DOHH2 (cell line): ENCODE results near the gene SMCR8.

Source experiments
- EZH2phosphoT487 ChIP-seq: fragments of 200-600 bp; sonication (generic); IDR thresholded peaks from 2 replicates; pipeline ENCODE4 v1.6.1; 2017; ENCODE audit warnings: borderline replicate concordance, mild to moderate bottlenecking, antibody characterized with exemption, low read length, moderate library complexity, mixed read lengths
- TF ChIP-seq, protein P1 (sequence below): fragments of 200-600 bp; sonication (generic); IDR thresholded peaks from one replicate; pipeline ENCODE4 v1.5.1; 2014; ENCODE audit warnings: antibody characterized with exemption, mild to moderate bottlenecking, low read depth, low read length; ENCODE audit not compliant: poor library complexity, severe bottlenecking

DNA sequence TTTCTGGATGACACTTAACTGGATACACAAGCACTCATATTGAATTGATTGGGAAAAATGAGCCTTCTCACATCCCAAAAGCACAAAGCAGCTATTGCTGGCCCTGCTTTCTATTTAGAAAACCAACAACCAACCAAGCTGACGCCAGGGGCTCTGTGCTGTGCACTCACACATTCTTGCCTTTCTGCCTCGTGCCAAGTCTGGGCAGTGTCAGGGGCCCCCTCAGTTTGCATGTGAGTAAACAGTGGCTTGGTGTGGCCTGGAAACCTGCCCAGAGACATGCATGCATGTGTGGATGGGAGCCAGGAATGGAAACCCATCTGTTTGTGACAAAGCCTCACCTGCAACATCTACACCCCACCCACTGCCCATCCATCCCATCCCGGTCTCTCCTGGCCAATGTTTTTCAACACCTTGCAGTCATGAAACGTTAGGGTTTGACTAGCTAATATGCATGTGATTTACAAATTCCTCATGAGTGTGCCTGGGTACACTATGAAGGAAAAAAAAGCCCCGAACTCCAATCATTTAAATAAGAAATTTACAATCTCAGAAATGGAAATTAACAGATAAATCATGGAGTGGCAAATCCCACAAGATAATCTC, 34.2 kb upstream of the SMCR8 start:
- TF ChIP-seq, protein P1, sequence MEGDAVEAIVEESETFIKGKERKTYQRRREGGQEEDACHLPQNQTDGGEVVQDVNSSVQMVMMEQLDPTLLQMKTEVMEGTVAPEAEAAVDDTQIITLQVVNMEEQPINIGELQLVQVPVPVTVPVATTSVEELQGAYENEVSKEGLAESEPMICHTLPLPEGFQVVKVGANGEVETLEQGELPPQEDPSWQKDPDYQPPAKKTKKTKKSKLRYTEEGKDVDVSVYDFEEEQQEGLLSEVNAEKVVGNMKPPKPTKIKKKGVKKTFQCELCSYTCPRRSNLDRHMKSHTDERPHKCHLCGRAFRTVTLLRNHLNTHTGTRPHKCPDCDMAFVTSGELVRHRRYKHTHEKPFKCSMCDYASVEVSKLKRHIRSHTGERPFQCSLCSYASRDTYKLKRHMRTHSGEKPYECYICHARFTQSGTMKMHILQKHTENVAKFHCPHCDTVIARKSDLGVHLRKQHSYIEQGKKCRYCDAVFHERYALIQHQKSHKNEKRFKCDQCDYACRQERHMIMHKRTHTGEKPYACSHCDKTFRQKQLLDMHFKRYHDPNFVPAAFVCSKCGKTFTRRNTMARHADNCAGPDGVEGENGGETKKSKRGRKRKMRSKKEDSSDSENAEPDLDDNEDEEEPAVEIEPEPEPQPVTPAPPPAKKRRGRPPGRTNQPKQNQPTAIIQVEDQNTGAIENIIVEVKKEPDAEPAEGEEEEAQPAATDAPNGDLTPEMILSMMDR: no peak
- TF ChIP-seq EZH2phosphoT487: no peak
